ENCODE results near the gene GPX1.
"Not testable (repeated sequence)": the region's sequence is repeated elsewhere in the genome, so short reads cannot be mapped to it uniquely, and the experiment has no call there.

Gene GPX1

GRCh38 chr3:49328350-49328749 lies 29.8 kb downstream of the GPX1 start:
- peaks cover 24% of the 10 kb centered on the region for H3K36me3 ChIP-seq (ENCODE audit: control insufficient read depth, insufficient read depth, low read length)
- H3K9ac ChIP-seq (ENCODE audit: low read length); H3K27me3 ChIP-seq (ENCODE audit: control insufficient read depth, insufficient read depth, low read length); H3K27ac ChIP-seq (ENCODE audit: low read depth, low read length); H3K4me1 ChIP-seq (ENCODE audit: control insufficient read depth, insufficient read depth, low read length); H3K4me3 ChIP-seq (ENCODE audit: low read length): not testable (repeated sequence)

DNA sequence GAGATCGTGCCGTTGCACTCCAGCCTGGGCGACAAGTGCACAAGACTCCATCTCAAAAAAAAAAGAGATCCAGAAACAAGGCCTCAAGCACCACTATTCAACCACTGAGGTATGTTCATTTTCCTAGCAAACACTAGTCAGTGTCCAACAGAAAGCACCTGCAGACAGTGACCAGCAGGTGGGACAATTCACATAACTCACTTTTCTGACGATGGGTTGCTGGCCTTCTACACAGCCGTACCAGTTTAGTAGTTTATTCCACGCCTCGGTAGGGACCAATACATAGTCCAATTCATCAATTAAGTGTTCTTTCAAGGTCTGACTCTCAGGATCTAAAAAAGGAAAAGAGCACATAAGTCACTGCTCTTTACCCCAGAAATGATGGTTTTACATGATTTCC lies 30.7 kb downstream of the GPX1 start:
- Histone ChIP-seq H3K36me3 (ENCODE audit: control insufficient read depth, insufficient read depth, low read length) (peaks cover 21% of the 10 kb centered on the region), H3K4me3 (ENCODE audit: low read length) (no peak overlapping the region), H3K9ac (ENCODE audit: low read length) (no peak overlapping the region), H3K27ac (ENCODE audit: low read depth, low read length) (no peak overlapping the region), H3K27me3 (ENCODE audit: control insufficient read depth, insufficient read depth, low read length) (no peaks in the 10 kb centered on the region), H3K4me1 (ENCODE audit: control insufficient read depth, insufficient read depth, low read length) (no peaks in the 10 kb centered on the region)

- Histone ChIP-seq H3K27me3 (ENCODE audit: control insufficient read depth, insufficient read depth, low read length) (no peaks in the 10 kb centered on the region), H3K27ac (ENCODE audit: low read depth, low read length) (no peak overlapping the region), H3K9ac (ENCODE audit: low read length) (no peak overlapping the region), H3K36me3 (ENCODE audit: control insufficient read depth, insufficient read depth, low read length) (peaks cover 30% of the 10 kb centered on the region), H3K4me1 (ENCODE audit: control insufficient read depth, insufficient read depth, low read length) (no peaks in the 10 kb centered on the region), H3K4me3 (ENCODE audit: low read length) (no peak overlapping the region)
Measured at GRCh38 chr3:49324768-49325167, 33.4 kb downstream of the GPX1 start.

- peaks cover 22% of the 10 kb centered on the region for H3K36me3 ChIP-seq (ENCODE audit: control insufficient read depth, insufficient read depth, low read length)
- no peaks in the 10 kb centered on the region for H3K27me3 ChIP-seq (ENCODE audit: control insufficient read depth, insufficient read depth, low read length)
- no peak overlapping the region for H3K9ac ChIP-seq (ENCODE audit: low read length)
- H3K4me1 ChIP-seq (ENCODE audit: control insufficient read depth, insufficient read depth, low read length): peaks cover 4% of the 10 kb centered on the region
- peak overlapping the region; percentile 71 for H3K27ac ChIP-seq (ENCODE audit: low read depth, low read length)
- no peak overlapping the region for H3K4me3 ChIP-seq (ENCODE audit: low read length)
Measured at GRCh38 chr3:49316696-49317457, 41.3 kb downstream of the GPX1 start.

DNA sequence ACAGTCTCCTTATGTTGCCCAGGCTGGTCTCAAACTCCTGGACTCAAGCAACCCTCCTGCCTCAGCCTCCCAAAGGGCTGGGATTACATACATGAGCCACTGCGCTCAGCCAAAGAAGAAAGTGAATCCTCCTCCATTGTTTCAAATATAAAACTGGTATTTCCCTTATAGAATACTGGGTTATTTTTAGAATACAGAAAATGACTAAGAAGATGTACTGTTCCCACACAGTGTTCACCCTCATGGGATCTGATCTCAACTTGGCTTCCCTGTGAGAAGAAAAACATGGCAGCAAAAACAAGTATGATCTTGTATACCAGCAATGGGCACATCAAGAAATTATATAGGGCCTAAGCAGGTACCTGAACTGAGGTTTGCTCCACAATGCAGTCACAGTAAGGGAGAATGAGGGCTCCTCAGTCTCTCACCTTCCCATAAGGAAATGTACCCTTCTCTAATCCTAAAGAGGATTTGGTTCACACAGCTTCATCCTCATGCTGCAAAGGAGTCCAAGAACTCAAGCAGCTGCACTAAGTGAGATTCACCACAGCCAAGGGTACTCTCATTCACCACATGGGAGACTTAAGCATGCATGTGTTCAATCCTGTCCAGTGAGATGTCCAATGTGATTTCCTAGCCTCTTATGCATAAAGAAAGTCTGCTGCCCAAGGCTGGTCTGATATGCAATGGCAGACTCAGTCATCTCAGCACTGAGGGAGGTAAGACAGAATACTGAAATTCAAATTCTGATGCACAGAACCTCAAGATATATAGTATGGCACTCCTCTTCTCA lies 44.1 kb downstream of the GPX1 start:
- peaks cover 4% of the 10 kb centered on the region for H3K4me1 ChIP-seq (ENCODE audit: control insufficient read depth, insufficient read depth, low read length)
- H3K27ac ChIP-seq (ENCODE audit: low read depth, low read length): no peak overlapping the region
- H3K36me3 ChIP-seq (ENCODE audit: control insufficient read depth, insufficient read depth, low read length): peaks cover 29% of the 10 kb centered on the region
- no peaks in the 10 kb centered on the region for H3K27me3 ChIP-seq (ENCODE audit: control insufficient read depth, insufficient read depth, low read length)
- no peak overlapping the region for H3K9ac ChIP-seq (ENCODE audit: low read length)
- no peak overlapping the region for H3K4me3 ChIP-seq (ENCODE audit: low read length)

DNA sequence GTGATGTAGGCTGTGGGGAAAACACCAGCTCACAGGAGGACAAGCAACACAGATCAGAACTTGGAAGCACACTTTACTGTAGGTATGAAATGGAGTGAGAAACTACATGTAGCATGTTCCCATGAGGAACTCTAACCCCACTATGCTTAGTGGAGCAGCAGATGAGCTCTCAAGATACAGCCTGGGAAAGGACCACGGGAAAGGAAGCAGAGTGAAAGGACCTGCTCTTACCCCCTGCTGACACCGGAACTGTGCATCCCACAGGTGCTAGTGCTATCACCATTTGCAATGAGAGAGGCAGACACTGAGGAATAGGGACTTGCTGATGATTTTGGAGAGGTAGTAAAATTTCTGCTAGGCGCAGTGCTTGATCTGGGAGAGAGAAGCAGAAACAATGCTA lies 46.9 kb downstream of the GPX1 start:
- Histone ChIP-seq H3K27me3 (ENCODE audit: control insufficient read depth, insufficient read depth, low read length) (no peaks in the 10 kb centered on the region), H3K9ac (ENCODE audit: low read length) (no peak overlapping the region)

DNA sequence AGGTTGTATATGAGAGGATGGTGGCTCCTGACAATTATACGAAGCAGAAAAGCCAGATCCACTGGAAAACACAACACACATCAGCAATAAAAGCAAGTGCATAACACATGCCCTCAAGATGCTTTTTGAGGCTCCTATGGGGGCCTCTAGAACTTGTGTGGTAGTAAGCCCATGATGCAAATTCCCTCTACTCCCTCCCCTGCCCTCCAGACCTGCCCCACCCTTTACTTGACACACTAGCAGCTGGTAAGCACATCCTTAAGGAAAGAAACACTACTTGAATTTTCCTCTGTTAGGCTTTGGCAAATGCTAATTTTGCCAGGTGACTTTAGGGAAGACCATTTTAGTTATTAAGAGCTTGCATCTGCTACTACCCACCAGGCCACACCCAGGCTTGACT lies 47.5 kb downstream of the GPX1 start:
- Histone ChIP-seq H3K27ac (ENCODE audit: low read depth, low read length) (no peak overlapping the region), H3K27me3 (ENCODE audit: control insufficient read depth, insufficient read depth, low read length) (no peaks in the 10 kb centered on the region), H3K36me3 (ENCODE audit: control insufficient read depth, insufficient read depth, low read length) (peaks cover 18% of the 10 kb centered on the region), H3K9ac (ENCODE audit: low read length) (no peak overlapping the region), H3K4me1 (ENCODE audit: control insufficient read depth, insufficient read depth, low read length) (no peaks in the 10 kb centered on the region), H3K4me3 (ENCODE audit: low read length) (no peak overlapping the region)

More for the DNA sequence above, 46.9 kb downstream of the GPX1 start:
- Histone ChIP-seq H3K4me1 (ENCODE audit: control insufficient read depth, insufficient read depth, low read length) (no peaks in the 10 kb centered on the region), H3K27ac (ENCODE audit: low read depth, low read length) (no peak overlapping the region), H3K4me3 (ENCODE audit: low read length) (no peak overlapping the region), H3K36me3 (ENCODE audit: control insufficient read depth, insufficient read depth, low read length) (peaks cover 18% of the 10 kb centered on the region)
